ENCODE measurements around the gene OR1J1. TPM values are rescaled to one million over a fixed set of nuclear protein-coding genes. Genes with fewer than 3 reads are reported as not detected.

The OR1J1 gene
- total RNA-seq (not detected), polyA plus RNA-seq (not detected)
- long read RNA-seq, donor 1, result 0 reads
- long read RNA-seq, donor 2, result 0 reads
- long read RNA-seq, donor 3, result 0 reads

- Histone ChIP-seq H3K27me3 (no peaks in the 10 kb centered on the region), H3K36me3 (no peaks in the 10 kb centered on the region), H3K4me1 (ENCODE audit: insufficient read depth) (no peaks in the 10 kb centered on the region), H3K27ac (no peak within 1 kb of the TSS), H3K9me3 (no peaks in the 10 kb centered on the region), H3K4me3 (no peak within 1 kb of the TSS)
- TF ChIP-seq CTCF (IDR thresholded peaks at IDR 0.05) (no peak), EP300 (IDR thresholded peaks at IDR 0.05) (no peak), POLR2A (IDR thresholded peaks at IDR 0.05) (no peak)
- DNase-seq, result no peak
- intact Hi-C loops (cut with DNase I), result loop anchor here in 1 of 4 donors (10.0 kb wide), 1 partner anchor 327 kb away; the partner anchor contains the start of gene OR1K1
- WGBS, 3 donors, result 78 to 84% (median 83%) methylated on average over 6 of the region's 6 CpGs
These were observed at the start of gene OR1J1 for GRCh38 chr9:122477826-122478225. Gene OR1J1 (minus strand): TSS chr9:122477926. CDS start chr9:122477926, 0 bp downstream.

- H3K9me3 ChIP-seq, result no peaks in the 10 kb centered on the region
- intact Hi-C loops (cut with DNase I), result no loop called here
- H3K4me3 ChIP-seq, result no peak within 1 kb of the TSS
- H3K4me1 ChIP-seq (ENCODE audit: insufficient read depth), result no peaks in the 10 kb centered on the region
- WGBS, 3 donors, result 88% methylated on average over 3 of the region's 3 CpGs
- DNase-seq, result no peak
- no peak for TF ChIP-seq CTCF (IDR thresholded peaks at IDR 0.05)
- TF ChIP-seq POLR2A (IDR thresholded peaks at IDR 0.05), result no peak
- TF ChIP-seq EP300 (IDR thresholded peaks at IDR 0.05), result no peak
- no peak within 1 kb of the TSS for H3K27ac ChIP-seq
- no peaks in the 10 kb centered on the region for H3K27me3 ChIP-seq
- no peaks in the 10 kb centered on the region for H3K36me3 ChIP-seq
These were observed 49.5 kb upstream of the OR1J1 start, which contains the start of gene OR1N1 for GRCh38 chr9:122527193-122527592. Gene OR1N1 (minus strand): TSS chr9:122527293. CDS start chr9:122527293, 0 bp downstream.

GRCh38 chr9:122526602-122527001, 48.9 kb upstream of the OR1J1 start:
- WGBS, 3 donors, result 77 to 84% (median 79%) methylated on average over 10 of the region's 10 CpGs
- no peaks in the 10 kb centered on the region for H3K27me3 ChIP-seq

GRCh38 chr9:122519376-122519775, 41.6 kb upstream of the OR1J1 start:
- Histone ChIP-seq H3K27ac (no peak overlapping the region), H3K27me3 (no peaks in the 10 kb centered on the region), H3K9me3 (no peaks in the 10 kb centered on the region), H3K36me3 (no peaks in the 10 kb centered on the region), H3K4me3 (no peak overlapping the region), H3K4me1 (ENCODE audit: insufficient read depth) (no peaks in the 10 kb centered on the region)
- no peak for TF ChIP-seq POLR2A (IDR thresholded peaks at IDR 0.05)
- TF ChIP-seq EP300 (IDR thresholded peaks at IDR 0.05), result no peak
- TF ChIP-seq CTCF (IDR thresholded peaks at IDR 0.05), result no peak
- 85 to 89% (median 88%) methylated on average over 3 of the region's 3 CpGs for WGBS, 3 donors
- intact Hi-C loops (cut with DNase I), result no loop called here
- DNase-seq, result no peak

More at GRCh38 chr9:122526602-122527001, 48.9 kb upstream of the OR1J1 start:
- no peak overlapping the region for H3K27ac ChIP-seq
- H3K4me1 ChIP-seq (ENCODE audit: insufficient read depth), result no peaks in the 10 kb centered on the region
- intact Hi-C loops (cut with DNase I), result no loop called here
- no peaks in the 10 kb centered on the region for H3K9me3 ChIP-seq
- TF ChIP-seq CTCF (IDR thresholded peaks at IDR 0.05) (no peak), POLR2A (IDR thresholded peaks at IDR 0.05) (no peak), EP300 (IDR thresholded peaks at IDR 0.05) (no peak)
- no peaks in the 10 kb centered on the region for H3K36me3 ChIP-seq
- no peak overlapping the region for H3K4me3 ChIP-seq
- no peak for DNase-seq
